ENCODE results near the gene FEN1. TPM values are rescaled to one million over a fixed set of nuclear protein-coding genes. Genes with fewer than 3 reads are reported as not detected.

The FEN1 gene
- total and polyA plus RNA-seq, 2 of the 13 experiments (the other 11 are each of a cell fraction or from before 2014, with no cell fraction given): 12.4 to 102 TPM

DNA sequence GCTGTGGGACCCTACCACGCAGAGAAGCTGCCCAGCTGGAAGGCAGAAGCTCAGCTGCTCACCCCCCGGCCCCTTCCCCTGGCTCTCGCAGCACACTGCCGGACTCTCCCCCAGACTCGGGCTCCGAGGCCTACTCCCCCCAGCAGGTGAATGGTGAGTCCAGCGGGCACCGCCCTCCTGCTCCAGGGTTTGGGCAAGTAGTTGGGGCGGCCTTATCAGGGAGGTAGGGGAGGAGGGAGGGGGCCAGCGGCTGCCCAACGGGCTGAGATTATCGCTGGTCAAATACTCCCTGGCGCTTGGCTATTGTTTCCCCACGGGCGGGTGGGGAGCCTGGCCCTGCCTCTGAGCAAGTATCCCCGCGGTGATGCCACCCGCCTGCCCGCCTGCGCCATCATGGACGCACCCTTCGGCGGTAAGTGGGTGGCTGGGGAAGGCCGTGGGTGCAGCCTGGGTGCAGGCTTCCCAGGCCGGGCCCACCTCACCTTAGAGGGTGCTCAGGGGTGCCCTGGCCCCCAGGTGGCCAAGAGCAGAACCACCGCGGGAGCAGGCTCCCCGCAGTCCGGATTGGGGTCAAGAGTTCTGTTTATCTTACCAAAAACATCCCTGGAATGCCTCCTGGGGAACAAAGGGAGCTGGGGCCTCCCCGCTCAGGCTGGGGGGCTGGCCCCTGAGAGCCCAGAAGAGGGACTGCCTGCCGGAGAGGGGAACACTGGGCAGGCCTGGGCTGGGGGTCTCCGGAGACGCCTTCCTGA is 23.4 kb upstream of the FEN1 start (continued):
- TF ChIP-seq ZNF777 (CRISPR knock-in tag; IDR thresholded peaks at IDR 0.05) (no peak), ATF1 (CRISPR knock-in tag; IDR thresholded peaks at IDR 0.05) (no peak), ZNF775 (CRISPR knock-in tag; IDR thresholded peaks at IDR 0.05; ENCODE audit: borderline replicate concordance) (no peak), STAT5B (CRISPR knock-in tag; IDR thresholded peaks at IDR 0.05) (no peak; the same call in 1 of the 2 replicates), IKZF4 (CRISPR knock-in tag; IDR thresholded peaks at IDR 0.05; ENCODE audit: borderline replicate concordance, low read depth, not compliant biosample characterization) (no peak), PLRG1 (conservative IDR thresholded peaks at IDR 0.05) (no peak), RFX5 (IDR thresholded peaks at IDR 0.05; ENCODE audit: low read depth, low read length) (no peak), NR1H2 (CRISPR knock-in tag; IDR thresholded peaks at IDR 0.05; ENCODE audit: borderline replicate concordance, low read depth) (no peak), FOXA3 (CRISPR knock-in tag; IDR thresholded peaks at IDR 0.05) (peak; percentile 74), ZSCAN29 (CRISPR knock-in tag; conservative IDR thresholded peaks at IDR 0.05) (peak; percentile 35; the same call in 1 of the 2 replicates), KDM3A (CRISPR knock-in tag; IDR thresholded peaks at IDR 0.05; ENCODE audit: low read depth) (no peak), SP2 (CRISPR knock-in tag; IDR thresholded peaks at IDR 0.05) (no peak), ZNF703 (CRISPR knock-in tag; IDR thresholded peaks at IDR 0.05; ENCODE audit: borderline replicate concordance) (no peak)
- TF ChIP-seq, protein P1, sequence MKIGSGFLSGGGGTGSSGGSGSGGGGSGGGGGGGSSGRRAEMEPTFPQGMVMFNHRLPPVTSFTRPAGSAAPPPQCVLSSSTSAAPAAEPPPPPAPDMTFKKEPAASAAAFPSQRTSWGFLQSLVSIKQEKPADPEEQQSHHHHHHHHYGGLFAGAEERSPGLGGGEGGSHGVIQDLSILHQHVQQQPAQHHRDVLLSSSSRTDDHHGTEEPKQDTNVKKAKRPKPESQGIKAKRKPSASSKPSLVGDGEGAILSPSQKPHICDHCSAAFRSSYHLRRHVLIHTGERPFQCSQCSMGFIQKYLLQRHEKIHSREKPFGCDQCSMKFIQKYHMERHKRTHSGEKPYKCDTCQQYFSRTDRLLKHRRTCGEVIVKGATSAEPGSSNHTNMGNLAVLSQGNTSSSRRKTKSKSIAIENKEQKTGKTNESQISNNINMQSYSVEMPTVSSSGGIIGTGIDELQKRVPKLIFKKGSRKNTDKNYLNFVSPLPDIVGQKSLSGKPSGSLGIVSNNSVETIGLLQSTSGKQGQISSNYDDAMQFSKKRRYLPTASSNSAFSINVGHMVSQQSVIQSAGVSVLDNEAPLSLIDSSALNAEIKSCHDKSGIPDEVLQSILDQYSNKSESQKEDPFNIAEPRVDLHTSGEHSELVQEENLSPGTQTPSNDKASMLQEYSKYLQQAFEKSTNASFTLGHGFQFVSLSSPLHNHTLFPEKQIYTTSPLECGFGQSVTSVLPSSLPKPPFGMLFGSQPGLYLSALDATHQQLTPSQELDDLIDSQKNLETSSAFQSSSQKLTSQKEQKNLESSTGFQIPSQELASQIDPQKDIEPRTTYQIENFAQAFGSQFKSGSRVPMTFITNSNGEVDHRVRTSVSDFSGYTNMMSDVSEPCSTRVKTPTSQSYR (CRISPR knock-in tag; IDR thresholded peaks at IDR 0.05; ENCODE audit: borderline replicate concordance): peak; percentile 62; the same call in 1 of the 2 replicates
- TF ChIP-seq, protein P2, sequence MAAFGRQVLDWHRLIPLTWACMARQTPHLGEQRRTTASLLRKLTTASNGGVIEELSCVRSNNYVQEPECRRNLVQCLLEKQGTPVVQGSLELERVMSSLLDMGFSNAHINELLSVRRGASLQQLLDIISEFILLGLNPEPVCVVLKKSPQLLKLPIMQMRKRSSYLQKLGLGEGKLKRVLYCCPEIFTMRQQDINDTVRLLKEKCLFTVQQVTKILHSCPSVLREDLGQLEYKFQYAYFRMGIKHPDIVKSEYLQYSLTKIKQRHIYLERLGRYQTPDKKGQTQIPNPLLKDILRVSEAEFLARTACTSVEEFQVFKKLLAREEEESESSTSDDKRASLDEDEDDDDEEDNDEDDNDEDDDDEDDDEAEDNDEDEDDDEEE (CRISPR knock-in tag; IDR thresholded peaks at IDR 0.05): 0 out of 2 replicates have a peak, but pooled peaks have one; percentile 62
- TF ChIP-seq, protein P3, sequence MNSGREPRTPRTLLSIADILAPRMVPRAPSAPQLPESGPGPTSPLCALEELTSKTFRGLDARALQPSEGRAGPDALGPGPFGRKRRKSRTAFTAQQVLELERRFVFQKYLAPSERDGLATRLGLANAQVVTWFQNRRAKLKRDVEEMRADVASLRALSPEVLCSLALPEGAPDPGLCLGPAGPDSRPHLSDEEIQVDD (CRISPR knock-in tag; IDR thresholded peaks at IDR 0.05; ENCODE audit: borderline replicate concordance): no peak
- TF ChIP-seq, protein P4, sequence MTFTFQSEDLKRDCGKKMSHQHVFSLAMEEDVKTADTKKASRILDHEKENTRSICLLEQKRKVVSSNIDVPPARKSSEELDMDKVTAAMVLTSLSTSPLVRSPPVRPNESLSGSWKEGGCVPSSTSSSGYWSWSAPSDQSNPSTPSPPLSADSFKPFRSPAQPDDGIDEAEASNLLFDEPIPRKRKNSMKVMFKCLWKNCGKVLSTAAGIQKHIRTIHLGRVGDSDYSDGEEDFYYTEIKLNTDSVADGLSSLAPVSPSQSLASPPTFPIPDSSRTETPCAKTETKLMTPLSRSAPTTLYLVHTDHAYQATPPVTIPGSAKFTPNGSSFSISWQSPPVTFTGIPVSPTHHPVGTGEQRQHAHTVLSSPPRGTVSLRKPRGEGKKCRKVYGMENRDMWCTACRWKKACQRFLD (CRISPR knock-in tag; IDR thresholded peaks at IDR 0.05; ENCODE audit: borderline replicate concordance): 0 out of 2 replicates have a peak, but pooled peaks have one; percentile 32
- TF ChIP-seq, protein P5, sequence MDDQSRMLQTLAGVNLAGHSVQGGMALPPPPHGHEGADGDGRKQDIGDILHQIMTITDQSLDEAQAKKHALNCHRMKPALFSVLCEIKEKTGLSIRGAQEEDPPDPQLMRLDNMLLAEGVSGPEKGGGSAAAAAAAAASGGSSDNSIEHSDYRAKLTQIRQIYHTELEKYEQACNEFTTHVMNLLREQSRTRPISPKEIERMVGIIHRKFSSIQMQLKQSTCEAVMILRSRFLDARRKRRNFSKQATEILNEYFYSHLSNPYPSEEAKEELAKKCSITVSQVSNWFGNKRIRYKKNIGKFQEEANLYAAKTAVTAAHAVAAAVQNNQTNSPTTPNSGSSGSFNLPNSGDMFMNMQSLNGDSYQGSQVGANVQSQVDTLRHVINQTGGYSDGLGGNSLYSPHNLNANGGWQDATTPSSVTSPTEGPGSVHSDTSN (CRISPR knock-in tag; IDR thresholded peaks at IDR 0.05; ENCODE audit: borderline replicate concordance): no peak
